HL-60/S4 (cell line): Measurements from ENCODE around the gene CDC14B.

Experiments
- in situ Hi-C: fragments of 300-500 bp; cut with MboI; formaldehyde crosslinking; loops from 2 replicates; pipeline ENCODE4 v1.14.3; 2022; ENCODE audit warnings: low sequenced_read_pairs

Gene CDC14B

DNA sequence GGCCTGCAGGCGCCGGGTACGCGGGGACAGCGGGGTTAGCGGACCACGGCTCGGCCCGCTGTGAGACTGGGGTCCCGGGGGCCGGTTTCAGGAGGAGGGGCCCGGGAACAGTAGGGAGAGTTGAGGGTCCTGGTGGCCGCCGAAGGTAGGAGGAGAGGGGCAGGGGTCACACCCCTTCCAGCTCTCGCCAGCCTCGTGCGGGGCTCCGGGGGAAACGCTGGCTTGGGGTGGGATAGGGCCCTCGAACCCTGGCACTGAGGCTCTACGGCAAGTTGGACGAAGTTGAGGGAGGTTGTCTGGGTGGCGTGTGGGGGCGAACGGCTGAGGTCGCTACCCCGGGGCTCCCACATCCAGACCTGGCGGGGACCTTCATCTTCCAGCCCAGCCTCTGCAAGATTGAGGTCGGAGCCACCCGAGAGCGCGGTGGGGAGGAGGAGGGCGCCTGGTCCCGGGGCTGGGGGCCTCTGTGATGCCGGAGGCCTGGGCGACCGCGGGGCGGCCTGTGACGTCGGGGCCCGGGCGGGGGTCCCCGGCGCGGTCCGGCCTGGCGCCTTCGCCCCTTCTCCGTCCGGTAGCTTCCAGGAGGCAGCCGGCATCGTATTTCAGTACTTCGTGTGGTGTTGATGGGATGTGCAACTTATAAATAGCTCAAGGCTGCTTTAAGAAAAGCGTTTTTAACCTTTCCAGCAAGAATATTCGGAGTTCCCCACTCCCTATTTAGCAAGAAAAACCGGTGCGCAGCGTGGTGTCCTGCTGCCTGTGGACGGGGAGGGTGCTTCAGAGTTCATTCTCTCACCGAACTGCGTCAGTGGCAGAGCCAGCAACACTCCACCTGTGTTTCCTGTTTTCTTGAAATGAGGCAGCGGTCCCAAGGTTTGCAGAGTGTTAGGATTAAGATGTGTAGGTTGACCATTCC is 168.8 kb downstream of the CDC14B start:
- in situ Hi-C loops = no loop called here
